Ovary (tissue), 9 donors: ENCODE data around the gene MCMBP. TPM values are rescaled to one million over a fixed set of nuclear protein-coding genes. Genes with fewer than 3 reads are reported as not detected.
A peak's percentile ranks its signal among the peaks of the same experiment; 100 is the strongest.
"Not testable (repeated sequence)": the region's sequence is repeated elsewhere in the genome, so short reads cannot be mapped to it uniquely, and the experiment has no call there.

Experiments used
- DNase-seq, 5 donors: peaks; one replicate each; pipeline ENCODE4 v3.0.0-alpha.2; 2019 to 2020
- H3K27ac ChIP-seq, 2 donors: fragments of 200-600 bp; one replicate each; pipeline versions ENCODE4 v1.5.1 to v1.8.0; 2019 to 2022
- H3K27me3 ChIP-seq: fragments of 200-600 bp; one replicate; pipeline ENCODE4 v1.8.0; 2022
- H3K36me3 ChIP-seq: fragments of 200-600 bp; sonication (generic); one replicate; pipeline ENCODE4 v1.5.1; 2019
- H3K4me1 ChIP-seq: one replicate; pipeline ENCODE4 v1.8.1; 2013; ENCODE audit warnings: mild to moderate bottlenecking, moderate library complexity; ENCODE audit not compliant: insufficient read depth
- H3K4me3 ChIP-seq: fragments of 200-600 bp; sonication (generic); one replicate; pipeline ENCODE4 v1.5.1; 2017
- H3K9me3 ChIP-seq, 2 donors: fragments of 200-600 bp in 1 of 2; sonication (generic) in 1 of 2; one replicate each; pipeline versions ENCODE4 v1.5.1 to v1.8.1; 2013 to 2019; ENCODE audit warnings: mild to moderate bottlenecking in 1 of 2, moderate library complexity in 1 of 2
- CTCF ChIP-seq, 3 donors: fragments of 450-650 bp in 2 of 3; fragments of 200-600 bp in 1 of 3; IDR thresholded peaks; one replicate each; pipeline versions ENCODE4 v1.5.1 to v1.8.0; 2016 to 2022; ENCODE audit warnings: antibody characterized with exemption in 3 of 3, mild to moderate bottlenecking in 1 of 3
- EP300 ChIP-seq: sonication (generic); formaldehyde crosslinking; IDR thresholded peaks from one replicate; pipeline ENCODE4 v1.6.1; 2017; ENCODE audit warnings: antibody characterized with exemption
- POLR2A ChIP-seq: fragments of 450-650 bp; IDR thresholded peaks from one replicate; pipeline ENCODE4 v1.6.1; 2017; ENCODE audit warnings: antibody characterized with exemption, mild to moderate bottlenecking, moderate library complexity
- WGBS, 3 donors: extraction: QIAGEN DNeasy Blood & Tissue Kit in 1 of 3; methylation state at CpG; one replicate each; pipeline versions ENCODE4 v1.1.5 to v1.1.7; 2013 to 2017; 5-methylcytosine and 5-hydroxymethylcytosine counted together
- intact Hi-C, 4 donors: fragments of 100-400 bp; cut with DNase I; formaldehyde crosslinking; loops; one replicate each; pipeline versions ENCODE4 v1.11.0 to v1.15.1; 2022 to 2023
- polyA plus RNA-seq, 2 donors: library from polyadenylated mRNA; stranded (reverse); fragments of 200-250 nt in 1 of 2; fragments of 350-450 nt in 1 of 2; fragmentation: Illumina TruSeq in 1 of 2; extraction: RNeasy Lipid Tissue Mini Kit (QIAGEN cat#74804) in 1 of 2; gene quantifications; one replicate each; pipeline ENCODE4 v1.2.3, GENCODE V29; 2013 to 2014
- total RNA-seq, 7 donors: library from RNA; depleted of rRNA in 2 of 7; stranded (reverse); fragments of >200 nt in 2 of 7; fragmentation: NEBNext Ultra II Directional in 3 of 7; extraction: Animal tissue kit (Norgen Biotek cat#: 25700) in 3 of 7; gene quantifications; one replicate each; pipeline versions ENCODE4 v1.1.0 to v1.2.4, GENCODE V29; 2016 to 2023
- donor health status: DM: no; HTN: no; CAD: no; lungs with moderate emphysema.
- donor health status: DM: no; HTN: no; CAD: no.
- donor health status: Bipolar disorder and iron deficiency.
- donor health status: DM: yes; HTN: yes; CAD: no.
- donor health status: DM: no; HTN: no; CAD: no.
- donor health status: DM: yes; HTN: yes; CAD: no.

MCMBP gene
- total and polyA plus RNA-seq, 9 donors: 31.7 to 61.0 (median 50.6) TPM

GRCh38 chr10:119878524-119878923 lies 5.9 kb upstream of the MCMBP start:
- no peaks in the 10 kb centered on the region for H3K4me1 ChIP-seq
- no peaks in the 10 kb centered on the region for H3K9me3 ChIP-seq

GRCh38 chr10:119872860-119873681 lies 428 bp upstream of the MCMBP start:
- intact Hi-C loops: no loop called here
- 0% methylated on average over 58 to 75 of the region's 75 CpGs for WGBS, 3 donors
- peak; percentile 83 to 92 (median 89) for DNase-seq

More at GRCh38 chr10:119878524-119878923, 5.9 kb upstream of the MCMBP start:
- TF ChIP-seq CTCF (IDR thresholded peaks at IDR 0.05) (no peak), POLR2A (no peak), EP300 (no peak)
- WGBS, 3 donors: 58 to 70% (median 64%) methylated on average over 2 of the region's 2 CpGs
- no peaks in the 10 kb centered on the region for H3K36me3 ChIP-seq
- no peaks in the 10 kb centered on the region for H3K27me3 ChIP-seq
- H3K4me3 ChIP-seq: no peak overlapping the region
- no peak for DNase-seq
- intact Hi-C loops: no loop called here
- H3K27ac ChIP-seq: no peak overlapping the region

GRCh38 chr10:119871881-119872609 lies 598 bp downstream of the MCMBP start:
- intact Hi-C loops: no loop called here

More at GRCh38 chr10:119872860-119873681, 428 bp upstream of the MCMBP start:
- H3K4me3 ChIP-seq: peak overlapping the region; percentile 66
- no peaks in the 10 kb centered on the region for H3K27me3 ChIP-seq
- H3K4me1 ChIP-seq: peaks cover 4% of the 10 kb centered on the region
- H3K9me3 ChIP-seq: no peaks in the 10 kb centered on the region
- H3K27ac ChIP-seq: peak overlapping the region; percentile 76 to 79
- no peaks in the 10 kb centered on the region for H3K36me3 ChIP-seq
- TF ChIP-seq EP300 (no peak), POLR2A (no peak), CTCF (IDR thresholded peaks at IDR 0.05) (no peak)

GRCh38 chr10:119869398-119869797 lies 3.2 kb downstream of the MCMBP start:
- H3K4me3 ChIP-seq, intact Hi-C loops, H3K27me3 ChIP-seq, H3K27ac ChIP-seq, H3K36me3 ChIP-seq, H3K4me1 ChIP-seq, H3K9me3 ChIP-seq, DNase-seq: not testable (repeated sequence)
- 52 to 60% (median 52%) methylated on average over 4 of the region's 4 CpGs for WGBS, 3 donors

More at GRCh38 chr10:119871881-119872609, 598 bp downstream of the MCMBP start:
- no peaks in the 10 kb centered on the region for H3K27me3 ChIP-seq
- peaks cover 4% of the 10 kb centered on the region for H3K4me1 ChIP-seq
- no peaks in the 10 kb centered on the region for H3K9me3 ChIP-seq
- peak; percentile 8 for TF ChIP-seq POLR2A
- TF ChIP-seq EP300: no peak
- no peak for TF ChIP-seq CTCF (IDR thresholded peaks at IDR 0.05)
- no peaks in the 10 kb centered on the region for H3K36me3 ChIP-seq
- peak overlapping the region; percentile 66 for H3K4me3 ChIP-seq
- peak overlapping the region; percentile 76 to 79 for H3K27ac ChIP-seq
- DNase-seq: peak; percentile 36 to 73 (median 71)
- WGBS, 3 donors: 0 to 1% (median 0%) methylated on average over 45 to 56 of the region's 56 CpGs
